BJ (cell line): ENCODE measurements around the gene ADCYAP1. TPM values are rescaled to one million over a fixed set of nuclear protein-coding genes. Genes with fewer than 3 reads are reported as not detected.

Experiments used
- CTCF ChIA-PET: fragments of 350-600 bp; formaldehyde crosslinking; extraction: SDS; loops from one replicate; lab custom pipeline; 2021; ENCODE audit warnings: antibody characterized with exemption, inconsistent platforms; lab: Yijun Ruan, JAX
- POLR2A ChIA-PET: fragments of 300-600 bp; sonication (Branson Sonifier 250); formaldehyde crosslinking; extraction: SDS; loops from one replicate; lab custom pipeline; 2021; ENCODE audit warnings: antibody characterized with exemption; lab: Charles Lee
- DNase-seq: peaks from one replicate; pipeline ENCODE4 v3.0.0-alpha.2; 2011; ENCODE audit warnings: low read depth
- H3K27me3 ChIP-seq: 2 replicates; pipeline ENCODE4 v1.6.0; 2011; ENCODE audit warnings: low read length; ENCODE audit not compliant: control insufficient read depth, insufficient read depth
- H3K36me3 ChIP-seq: 2 replicates; pipeline ENCODE4 v1.5.1; 2011; ENCODE audit warnings: low read length; ENCODE audit not compliant: control insufficient read depth, insufficient read depth
- H3K4me3 ChIP-seq: 2 replicates; pipeline ENCODE4 v1.5.1; 2011; ENCODE audit warnings: low read depth, mild to moderate bottlenecking, control low read depth, low read length
- CTCF ChIP-seq: IDR thresholded peaks from 2 replicates; pipeline ENCODE4 v1.5.1; 2011; ENCODE audit warnings: low read depth, mild to moderate bottlenecking, control low read depth, inconsistent platforms, low read length, moderate library complexity; ENCODE audit not compliant: insufficient read depth
- polyA plus RNA-seq: library from polyadenylated mRNA; depleted of rRNA; stranded (reverse); fragments of >200 nt; gene quantifications from 2 replicates; pipeline ENCODE4 v1.2.3, GENCODE V29; 2011

ADCYAP1 gene
- polyA plus RNA-seq, 1 experiment, result 0.06 TPM

GRCh38 chr18:908758-909724 is 4.4 kb downstream of the ADCYAP1 start:
- Histone ChIP-seq H3K36me3 (no peaks in the 10 kb centered on the region), H3K27me3 (peaks cover 50% of the 10 kb centered on the region), H3K4me3 (no peak overlapping the region)
- POLR2A ChIA-PET, result no interaction called here
- CTCF ChIA-PET, result interaction anchor here (1.8 kb wide), 1 partner anchor 44 kb away, joined by 3 read pairs; no protein-coding TSS in a partner anchor
- no peak for DNase-seq
- TF ChIP-seq CTCF, result no peak

GRCh38 chr18:910247-910646 is 5.6 kb downstream of the ADCYAP1 start:
- DNase-seq, result no peak
- Histone ChIP-seq H3K27me3 (peaks cover 39% of the 10 kb centered on the region), H3K4me3 (no peak overlapping the region), H3K36me3 (no peaks in the 10 kb centered on the region)
- ChIA-PET CTCF (interaction anchor here (1.8 kb wide), 1 partner anchor 45 kb away, joined by 3 read pairs; no protein-coding TSS in a partner anchor), POLR2A (no interaction called here)
- no peak for TF ChIP-seq CTCF

GRCh38 chr18:911025-911424 is 6.4 kb downstream of the ADCYAP1 start:
- Histone ChIP-seq H3K36me3 (no peaks in the 10 kb centered on the region), H3K27me3 (peaks cover 32% of the 10 kb centered on the region), H3K4me3 (no peak overlapping the region)
- ChIA-PET POLR2A (no interaction called here), CTCF (interaction anchor here (1.8 kb wide), 1 partner anchor 46 kb away, joined by 3 read pairs; no protein-coding TSS in a partner anchor)
- DNase-seq, result no peak
- no peak for TF ChIP-seq CTCF

- POLR2A ChIA-PET, result no interaction called here
- peaks cover 27% of the 10 kb centered on the region for H3K27me3 ChIP-seq
- CTCF ChIA-PET, result no interaction called here
- no peaks in the 10 kb centered on the region for H3K36me3 ChIP-seq
- H3K4me3 ChIP-seq, result no peak overlapping the region
- TF ChIP-seq CTCF, result no peak
- no peak for DNase-seq
These were observed 6.8 kb downstream of the ADCYAP1 start for GRCh38 chr18:911486-911885.

- ChIA-PET POLR2A (no interaction called here), CTCF (no interaction called here)
- DNase-seq, result no peak
- no peak for TF ChIP-seq CTCF
- no peaks in the 10 kb centered on the region for H3K27me3 ChIP-seq
- no peak overlapping the region for H3K4me3 ChIP-seq
- H3K36me3 ChIP-seq, result no peaks in the 10 kb centered on the region
These were observed 11.9 kb downstream of the ADCYAP1 start for GRCh38 chr18:916562-916961.
